GM20000 (cell line): Measurements from ENCODE around the gene NID2.

ENCODE experiments used
- DNase-seq: peaks from one replicate; pipeline ENCODE4 v3.0.0; 2012; ENCODE audit warnings: low spot score
- TF ChIP-seq, protein P1 (sequence below): IDR thresholded peaks from 2 replicates; pipeline ENCODE4 v1.5.1; 2012; ENCODE audit warnings: mild to moderate bottlenecking, control low read depth; ENCODE audit errors: extremely low read depth, missing control alignments

NID2 gene

GRCh38 chr14:52072266-52072780 lies 3.5 kb upstream of the NID2 start:
- TF ChIP-seq, protein P1, sequence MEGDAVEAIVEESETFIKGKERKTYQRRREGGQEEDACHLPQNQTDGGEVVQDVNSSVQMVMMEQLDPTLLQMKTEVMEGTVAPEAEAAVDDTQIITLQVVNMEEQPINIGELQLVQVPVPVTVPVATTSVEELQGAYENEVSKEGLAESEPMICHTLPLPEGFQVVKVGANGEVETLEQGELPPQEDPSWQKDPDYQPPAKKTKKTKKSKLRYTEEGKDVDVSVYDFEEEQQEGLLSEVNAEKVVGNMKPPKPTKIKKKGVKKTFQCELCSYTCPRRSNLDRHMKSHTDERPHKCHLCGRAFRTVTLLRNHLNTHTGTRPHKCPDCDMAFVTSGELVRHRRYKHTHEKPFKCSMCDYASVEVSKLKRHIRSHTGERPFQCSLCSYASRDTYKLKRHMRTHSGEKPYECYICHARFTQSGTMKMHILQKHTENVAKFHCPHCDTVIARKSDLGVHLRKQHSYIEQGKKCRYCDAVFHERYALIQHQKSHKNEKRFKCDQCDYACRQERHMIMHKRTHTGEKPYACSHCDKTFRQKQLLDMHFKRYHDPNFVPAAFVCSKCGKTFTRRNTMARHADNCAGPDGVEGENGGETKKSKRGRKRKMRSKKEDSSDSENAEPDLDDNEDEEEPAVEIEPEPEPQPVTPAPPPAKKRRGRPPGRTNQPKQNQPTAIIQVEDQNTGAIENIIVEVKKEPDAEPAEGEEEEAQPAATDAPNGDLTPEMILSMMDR: no peak
- DNase-seq: no peak

DNA sequence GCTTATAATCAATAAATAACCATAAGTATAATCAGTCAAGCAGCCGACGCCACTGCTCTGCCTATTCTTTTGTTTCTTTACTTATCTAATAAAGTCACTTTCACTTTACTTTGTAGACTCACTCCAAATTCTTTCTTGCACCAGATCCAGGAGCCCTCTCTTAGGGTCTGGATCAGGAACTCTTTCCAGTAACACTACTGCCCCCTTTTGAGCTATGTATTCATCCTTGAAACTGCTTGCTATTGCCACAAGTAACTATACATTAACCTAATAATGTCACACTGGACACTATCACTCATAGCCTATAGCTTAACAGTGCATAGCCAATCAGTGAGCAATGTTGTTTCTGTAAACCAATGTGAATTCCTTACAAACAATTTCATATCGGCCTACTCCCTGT lies 2.8 kb upstream of the NID2 start:
- no peak for DNase-seq
- TF ChIP-seq, protein P1: no peak

GRCh38 chr14:52070051-52070431 lies 1.2 kb upstream of the NID2 start:
- DNase-seq: no peak
- TF ChIP-seq, protein P1: no peak

DNA sequence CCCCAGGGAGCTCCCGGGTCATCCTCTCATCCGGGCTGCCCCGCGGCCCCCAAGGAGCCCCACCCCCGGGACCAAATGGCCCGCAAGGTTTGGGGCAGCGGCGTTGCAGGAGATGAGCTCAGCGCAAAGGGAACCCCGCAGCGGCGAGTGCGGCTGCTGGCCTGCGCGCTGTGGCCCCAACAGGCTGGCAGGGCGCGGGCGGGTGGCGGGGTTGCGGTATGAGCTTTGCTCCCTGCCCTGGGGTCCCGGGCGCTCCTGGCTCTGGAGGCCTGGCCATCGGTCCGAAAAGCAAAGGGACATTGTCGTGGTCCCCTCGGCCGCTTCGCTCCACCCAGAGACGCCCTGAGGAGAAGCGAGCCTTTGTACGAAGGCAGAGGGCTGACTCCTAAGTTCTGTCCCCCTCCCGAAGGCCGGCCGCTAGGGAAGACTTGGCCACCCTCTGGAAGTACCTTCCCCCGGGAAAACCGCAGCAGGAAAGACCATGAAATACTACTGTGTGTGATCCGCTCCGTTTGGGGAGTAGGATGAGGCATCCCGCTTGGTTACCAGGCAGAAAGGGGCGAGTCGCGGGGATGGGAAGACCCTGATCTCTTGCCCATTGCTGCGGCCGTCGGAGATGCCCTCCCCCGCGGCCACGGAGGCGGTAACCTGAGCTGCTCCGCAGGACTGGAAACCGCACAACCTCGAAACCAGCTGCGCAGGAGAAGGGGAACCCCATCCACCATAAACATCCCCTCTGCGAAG lies 620 bp upstream of the NID2 start:
- peak; percentile 17 for DNase-seq
- TF ChIP-seq, protein P1: no peak

DNA sequence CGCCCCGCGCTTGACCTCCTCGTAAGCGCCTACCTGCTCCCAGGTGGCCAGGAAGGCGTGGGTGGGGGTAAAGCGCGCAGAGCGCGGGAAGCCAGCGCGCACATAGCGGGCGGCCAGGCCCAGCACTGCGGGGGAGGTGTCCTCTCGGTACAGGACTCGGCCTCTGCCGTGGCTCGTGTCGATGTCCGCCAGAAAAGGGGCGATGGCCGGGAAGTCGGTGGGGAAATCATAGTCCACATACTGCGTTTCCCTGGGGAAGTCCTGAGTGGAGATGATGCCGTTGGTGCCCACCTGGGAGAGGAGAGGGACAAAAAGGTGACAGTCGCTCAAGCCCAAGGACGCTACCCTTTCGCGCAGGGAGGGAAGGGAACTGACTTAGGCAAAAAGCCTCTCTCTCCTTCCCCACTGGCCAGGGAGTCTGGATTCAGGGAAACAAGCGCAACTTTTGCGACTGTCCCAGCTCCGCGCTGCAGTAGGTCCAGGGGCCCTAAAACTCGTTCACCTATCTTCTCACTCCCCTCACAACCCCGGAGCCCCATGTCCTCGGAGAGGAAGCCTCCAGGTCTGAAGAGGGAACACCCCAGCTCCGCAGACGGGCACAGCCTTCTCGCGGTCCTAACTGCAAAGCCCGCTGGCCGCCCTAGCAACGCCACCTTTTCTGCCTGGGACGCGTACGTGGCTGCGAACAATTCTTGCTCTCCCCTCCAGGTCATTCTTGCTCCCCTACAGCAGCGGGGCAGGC lies 815 bp downstream of the NID2 start:
- DNase-seq: peak; percentile 41
- TF ChIP-seq, protein P1: no peak

GRCh38 chr14:52064174-52064573 lies 4.7 kb downstream of the NID2 start:
- TF ChIP-seq, protein P1: no peak
- no peak for DNase-seq

- no peak for DNase-seq
- TF ChIP-seq, protein P1: no peak
These were observed 5.8 kb downstream of the NID2 start for GRCh38 chr14:52063052-52063462.
